Keratinocyte (primary cell): Measurements from ENCODE around the gene APRT.

Experiments
- CTCF ChIP-seq, 3 experiments: IDR thresholded peaks in 1 of 3; conservative IDR thresholded peaks in 1 of 3; optimal IDR thresholded peaks in 1 of 3; 2 replicates in 2 of 3; 3 replicates in 1 of 3; pipeline versions ENCODE3 to v1.5.1; 2011; ENCODE audit warnings: low read length in 3 of 3, mild to moderate bottlenecking in 3 of 3, moderate library complexity in 2 of 3, control low read depth in 1 of 3, inconsistent platforms in 1 of 3; ENCODE audit not compliant: insufficient read depth in 2 of 3; ENCODE audit errors: extremely low read depth in 1 of 3
- EZH2 ChIP-seq: IDR thresholded peaks from one replicate; pipeline ENCODE4 v1.6.1; 2012; ENCODE audit warnings: inconsistent platforms, mild to moderate bottlenecking, low read length, moderate library complexity

- TF ChIP-seq CTCF (optimal IDR thresholded peaks at IDR 0.05 in 1 of 3, IDR thresholded peaks at IDR 0.05 in 1 of 3, conservative IDR thresholded peaks at IDR 0.05 in 1 of 3; ENCODE audit: extremely low read depth in 1 of 3, insufficient read depth in 2 of 3, low read length in 3 of 3) (no peak), EZH2 (no peak)
Observed at GRCh38 chr16:88806491-88807111, 5.1 kb downstream of the APRT start.
